Dermis blood vessel endothelial cell (primary cell): ENCODE results near the gene TMEM100. TPM values are rescaled to one million over a fixed set of nuclear protein-coding genes. Genes with fewer than 3 reads are reported as not detected.

ENCODE experiments used
- DNase-seq: peaks from one replicate; pipeline ENCODE4 v3.0.0; 2010
- total RNA-seq: library from RNA; depleted of rRNA; stranded (reverse); fragments of >200 nt; gene quantifications from 2 replicates; pipeline ENCODE4 v1.2.3, GENCODE V29; 2014

Gene TMEM100, protein sequence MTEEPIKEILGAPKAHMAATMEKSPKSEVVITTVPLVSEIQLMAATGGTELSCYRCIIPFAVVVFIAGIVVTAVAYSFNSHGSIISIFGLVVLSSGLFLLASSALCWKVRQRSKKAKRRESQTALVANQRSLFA
- 7.3 and 8.0 TPM in 2 replicates for total RNA-seq

GRCh38 chr17:55722742-55723487 is at the start of gene TMEM100:
Gene TMEM100, minus strand, starts transcription at chr17:55722864. Its CDS starts 1,794 bp downstream, at chr17:55721070.
- DNase-seq = peak; percentile 81

DNA sequence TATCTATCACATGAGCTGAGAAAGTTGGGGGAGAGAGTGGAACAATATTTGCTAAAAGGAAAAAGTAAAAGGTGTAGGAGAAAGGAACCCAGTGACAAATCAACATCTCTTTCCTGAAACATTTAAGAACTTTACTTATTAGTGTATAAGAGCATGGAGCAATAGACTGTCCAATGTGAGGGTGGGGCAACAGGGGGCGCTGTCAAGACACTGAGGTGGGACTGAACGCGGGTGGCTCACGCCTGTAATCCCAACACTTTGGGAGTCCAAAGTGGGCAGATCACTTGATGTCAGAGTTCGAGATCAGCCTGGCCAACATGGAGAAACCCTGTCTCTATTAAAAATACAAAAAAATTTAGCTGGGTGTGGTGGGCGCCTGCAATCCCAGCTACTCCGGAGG is 49.4 kb upstream of the TMEM100 start:
- no peak for DNase-seq

DNA sequence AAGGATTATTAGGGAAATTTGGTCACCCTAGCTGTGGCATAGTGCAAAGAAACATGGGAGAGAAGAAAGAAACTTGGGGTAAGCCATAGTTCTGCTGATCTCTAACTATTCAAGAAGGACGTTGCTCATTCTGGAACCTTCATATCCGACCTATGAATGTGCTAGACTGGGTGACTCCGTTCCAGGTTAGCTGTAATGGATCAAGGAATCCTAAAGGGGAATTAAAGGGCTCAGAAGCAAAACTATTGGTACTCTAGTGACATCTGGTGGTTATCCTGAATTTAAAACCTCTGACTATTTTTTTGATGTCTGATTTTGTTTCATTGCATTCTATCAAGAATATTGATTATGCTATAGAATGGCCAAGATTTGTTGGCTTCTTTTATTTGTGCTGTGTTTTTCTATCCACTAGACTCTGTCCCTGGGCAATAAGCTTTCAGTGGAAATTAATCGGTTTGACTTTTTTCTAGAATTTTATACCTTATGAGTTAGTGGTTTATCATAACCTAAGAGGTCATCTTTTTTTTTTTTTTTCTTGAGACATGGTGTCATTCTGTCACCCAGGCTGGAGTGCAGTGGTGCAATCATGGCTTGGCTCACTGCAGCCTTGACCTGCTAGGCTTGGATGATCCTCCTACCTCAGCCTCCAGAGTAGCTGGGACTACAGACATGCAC is 47.7 kb upstream of the TMEM100 start:
- peak; percentile 74 for DNase-seq

GRCh38 chr17:55769625-55770000 is 46.9 kb upstream of the TMEM100 start:
- no peak for DNase-seq

DNA sequence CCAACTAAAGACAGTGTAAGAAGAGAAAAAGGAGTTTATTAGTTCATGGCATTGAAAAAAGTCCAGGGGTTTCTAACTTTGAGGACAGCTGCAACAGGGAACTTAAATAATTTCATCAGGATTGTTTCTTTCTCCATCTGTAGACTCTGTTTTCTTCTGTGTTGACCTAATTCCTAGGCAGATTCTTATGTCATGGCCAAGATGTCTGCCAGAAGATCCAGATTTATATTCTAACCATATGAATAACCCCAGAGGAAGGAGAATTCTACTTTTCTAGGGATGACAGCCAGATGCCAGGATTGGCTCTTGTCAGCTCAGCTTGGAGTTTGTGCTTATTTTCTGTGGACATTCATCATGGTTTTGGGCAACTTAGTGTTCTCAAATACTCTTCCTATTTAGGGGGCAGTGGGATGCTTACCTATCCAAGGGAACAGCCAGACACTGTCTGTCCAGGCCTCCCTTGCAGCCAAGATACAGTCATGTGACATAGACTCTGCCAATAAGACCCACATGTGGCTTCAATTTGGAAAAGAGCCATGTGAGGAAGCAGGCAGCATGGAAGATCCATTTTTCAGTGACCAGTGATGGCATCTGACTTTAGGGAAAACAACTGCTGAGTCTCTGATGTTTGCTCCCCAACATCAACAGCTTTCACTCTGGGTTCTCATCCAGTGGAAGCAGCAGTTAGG is 46.4 kb upstream of the TMEM100 start:
- no peak for DNase-seq

GRCh38 chr17:55765472-55765871 is 42.8 kb upstream of the TMEM100 start:
- DNase-seq = no peak

GRCh38 chr17:55764610-55765009 is 41.9 kb upstream of the TMEM100 start:
- no peak for DNase-seq

GRCh38 chr17:55763856-55764255 is 41.2 kb upstream of the TMEM100 start:
- DNase-seq = peak; percentile 71

- no peak for DNase-seq
Measured at GRCh38 chr17:55762086-55762858, 39.6 kb upstream of the TMEM100 start.

DNA sequence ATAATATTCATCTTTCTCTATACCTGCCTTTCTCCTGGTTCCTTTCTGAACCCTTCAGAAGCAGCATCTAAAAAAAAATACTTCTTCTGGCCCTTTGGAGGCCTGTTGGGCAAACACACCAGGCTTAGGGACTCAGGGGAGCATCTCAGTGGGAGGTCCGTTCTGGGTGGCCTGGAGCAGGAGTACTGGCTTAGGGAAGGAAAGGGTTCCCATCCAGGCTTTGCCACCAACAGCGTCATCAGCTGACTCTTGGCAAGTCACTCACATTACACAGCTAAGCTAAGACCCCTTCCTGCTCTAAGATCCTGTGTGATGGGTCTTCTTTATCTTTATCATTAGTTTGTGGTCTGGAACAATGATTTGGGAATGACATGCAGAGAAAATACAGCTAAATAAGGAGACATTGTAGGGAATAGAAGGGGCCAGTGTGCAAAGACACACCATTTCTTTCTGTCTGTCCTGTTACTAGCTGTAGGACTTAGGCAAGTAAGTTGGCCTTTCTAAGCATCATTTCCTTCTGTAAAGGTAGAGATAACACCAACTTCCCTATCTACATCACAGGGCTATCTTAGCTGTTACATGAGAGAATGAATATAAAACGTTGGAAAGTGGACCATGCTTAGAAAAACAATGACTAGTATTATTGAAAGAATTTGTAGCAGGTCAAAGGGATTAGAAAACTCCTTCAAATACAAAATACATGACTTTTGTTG is 38.1 kb upstream of the TMEM100 start:
- DNase-seq = no peak

- DNase-seq = no peak
Measured at GRCh38 chr17:55758171-55758570, 35.5 kb upstream of the TMEM100 start.

DNA sequence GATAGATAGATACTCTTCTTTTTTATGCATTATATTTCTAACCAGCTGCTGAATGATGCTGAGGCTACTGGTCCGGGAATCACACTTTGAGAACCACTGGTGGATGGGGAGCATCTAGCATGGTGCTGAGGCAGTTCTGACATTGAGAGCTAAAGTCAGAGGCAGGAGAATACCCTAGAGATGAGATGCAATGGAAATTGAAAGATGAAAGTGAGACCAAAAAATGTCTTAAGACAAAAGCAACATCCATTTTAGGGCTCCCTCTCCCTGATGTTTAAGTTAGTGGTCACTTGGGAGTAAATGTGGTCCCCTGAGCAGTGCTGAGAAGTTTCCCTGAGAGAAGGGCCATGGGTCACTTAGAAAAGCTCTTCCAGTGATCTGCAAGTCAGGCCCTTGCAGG is 35.0 kb upstream of the TMEM100 start:
- DNase-seq = no peak

- DNase-seq = no peak
Measured at GRCh38 chr17:55756689-55757088, 34.0 kb upstream of the TMEM100 start.

DNA sequence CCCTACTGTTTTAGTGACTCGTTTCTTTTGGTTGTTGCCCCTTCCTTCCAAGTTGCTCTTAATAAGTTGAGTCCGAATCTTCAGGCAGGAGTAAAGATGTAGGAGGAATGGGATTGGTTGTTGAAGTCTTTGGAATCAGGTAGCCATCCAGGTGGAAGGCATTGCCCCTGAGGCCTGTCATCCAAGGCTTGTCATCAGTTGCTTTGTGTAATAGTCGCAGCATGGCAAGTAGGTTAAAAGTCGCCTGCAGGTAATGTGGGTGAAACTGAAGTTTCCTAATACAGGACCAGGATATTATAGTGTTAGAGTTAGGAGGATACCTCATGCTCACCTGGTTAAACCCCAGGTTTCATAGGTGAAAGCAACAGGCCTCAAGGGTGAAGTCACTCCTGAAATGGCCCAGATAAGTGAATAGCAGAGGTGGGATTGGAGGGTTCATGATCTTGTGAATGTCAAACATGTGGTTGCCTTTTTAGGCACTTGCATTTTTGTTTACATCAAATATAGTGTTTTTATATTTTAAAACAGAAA is 29.1 kb upstream of the TMEM100 start:
- no peak for DNase-seq

GRCh38 chr17:55750750-55751657 is 28.3 kb upstream of the TMEM100 start, which contains the start of gene PCTP:
Gene PCTP, plus strand, starts transcription at chr17:55751051. Its CDS starts 53 bp downstream, at chr17:55751104.
- peak; percentile 90 for DNase-seq

DNA sequence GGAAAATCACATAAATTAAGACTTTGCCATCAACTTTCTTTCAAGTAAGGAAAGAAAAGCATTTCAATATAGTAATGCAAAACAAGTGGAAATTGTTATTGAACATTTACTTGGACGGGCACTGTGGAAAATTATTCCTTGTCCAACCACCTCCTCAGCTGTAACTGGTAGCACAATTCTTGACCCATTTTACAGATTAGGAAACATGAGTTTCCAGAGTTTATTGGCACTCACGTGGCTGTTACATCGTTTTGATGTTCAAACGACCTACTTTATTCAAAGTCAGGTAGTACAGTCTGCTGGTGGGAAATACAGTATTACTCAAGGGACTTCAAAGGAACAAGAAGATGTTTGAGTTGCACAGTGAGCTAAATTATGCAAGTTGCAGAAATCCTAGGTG is 27.3 kb upstream of the TMEM100 start:
- DNase-seq = no peak

DNA sequence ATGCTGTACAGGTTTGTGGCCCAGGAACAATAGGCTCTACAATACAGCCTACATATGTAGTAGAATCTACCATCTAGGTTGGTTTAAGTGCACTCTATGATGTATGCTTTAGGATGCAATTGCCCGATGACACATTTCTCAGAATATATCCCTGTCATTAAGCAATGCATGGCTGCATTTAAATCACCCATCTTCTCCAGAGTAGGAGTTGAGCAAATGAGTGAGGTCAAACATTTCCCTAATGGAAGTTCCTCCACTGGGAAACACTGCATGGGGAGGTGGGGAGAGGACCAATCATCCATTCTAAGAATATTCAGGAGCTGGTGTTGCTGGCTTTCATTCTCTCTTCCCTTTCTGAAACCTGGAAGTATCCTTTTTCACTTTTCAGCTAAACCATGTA is 26.2 kb upstream of the TMEM100 start:
- no peak for DNase-seq

DNA sequence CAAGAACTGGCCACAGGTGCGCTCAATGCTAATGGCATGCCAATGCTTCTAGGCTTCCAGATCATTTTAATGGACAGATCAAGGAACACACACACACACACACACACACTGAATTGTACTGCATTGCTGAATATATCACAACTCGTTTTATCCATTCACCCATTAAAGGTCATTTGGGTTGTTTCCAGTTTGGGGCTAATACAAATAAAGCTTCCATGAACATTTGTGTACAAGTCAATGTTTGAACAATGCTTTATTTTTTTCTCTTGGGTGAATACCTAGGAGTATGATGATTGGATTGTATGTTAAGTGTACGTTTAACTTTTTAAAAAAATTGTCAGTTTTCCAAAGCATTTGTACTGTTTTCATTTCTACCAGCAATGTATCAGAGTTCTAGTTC is 24.5 kb upstream of the TMEM100 start:
- DNase-seq = no peak

DNA sequence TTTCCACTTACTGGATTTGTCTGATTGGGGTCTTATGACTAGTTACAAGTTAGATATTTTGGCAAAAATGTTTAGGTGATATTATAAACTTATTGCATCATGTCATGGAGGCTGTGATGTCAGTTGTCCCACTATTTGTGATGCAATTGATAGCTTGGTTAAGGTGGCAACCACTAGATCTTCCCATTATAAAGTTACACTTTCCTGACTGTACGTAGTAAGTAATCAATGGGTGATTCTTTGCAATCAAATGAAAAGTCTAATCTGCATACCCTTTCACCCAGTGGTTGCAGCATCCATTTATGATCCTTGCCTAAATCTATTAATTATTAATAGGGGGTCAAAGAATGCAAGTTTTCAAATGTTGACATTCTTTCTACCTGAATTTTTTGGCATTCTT is 23.8 kb upstream of the TMEM100 start:
- no peak for DNase-seq

GRCh38 chr17:55745258-55745657 is 22.6 kb upstream of the TMEM100 start:
- no peak for DNase-seq
